Measurements from ENCODE around the gene POTEB3. TPM values are rescaled to one million over a fixed set of nuclear protein-coding genes. Genes with fewer than 3 reads are reported as not detected.
"Not testable (repeated sequence)": the region's sequence is repeated elsewhere in the genome, so short reads cannot be mapped to it uniquely, and the experiment has no call there.

Gene POTEB3
- not detected in 2 replicates for total RNA-seq (2014; rRNA removed; shearing (Covaris generic))
- polyA plus RNA-seq (2016; fragmentation: Nextera tagmentation; extraction: Ambion mirVana), result not detected in 2 replicates
- long read RNA-seq, result 0 reads

GRCh38 chr15:21440399-21440798 lies at the start of gene POTEB3:
Gene POTEB3, minus strand, starts transcription at chr15:21440499. Its CDS starts 488 bp downstream, at chr15:21440011.
- not testable (repeated sequence) for H3K79me2 ChIP-seq (replicated peaks; ENCODE audit: insufficient read depth); ATAC-seq; H3K27me3 ChIP-seq (ENCODE audit: insufficient read depth); H3K4me2 ChIP-seq; H3K4me3 Mint-ChIP-seq; H3K27me3 Mint-ChIP-seq (ENCODE audit: insufficient read depth, low read depth, poor library complexity); H3K4me3 ChIP-seq; H3F3A ChIP-seq (replicated peaks; ENCODE audit: low read depth); DNase-seq (ENCODE audit: low spot score); H3K36me3 ChIP-seq (ENCODE audit: insufficient read depth); H3K4me1 ChIP-seq (ENCODE audit: insufficient read depth); H3K9me2 ChIP-seq (ENCODE audit: insufficient read depth); H3K36me3 Mint-ChIP-seq (ENCODE audit: low read depth); H3K4me1 Mint-ChIP-seq; H3K27ac ChIP-seq (ENCODE audit: low read depth); H3K27ac Mint-ChIP-seq; H4K20me1 ChIP-seq (replicated peaks; ENCODE audit: insufficient read depth); H3K9me3 Mint-ChIP-seq; H2AFZ ChIP-seq

- not testable (repeated sequence) for H3K36me3 ChIP-seq (ENCODE audit: insufficient read depth); H3K27ac Mint-ChIP-seq; H3K9me2 ChIP-seq (ENCODE audit: insufficient read depth); H3F3A ChIP-seq (replicated peaks; ENCODE audit: low read depth); H3K4me3 ChIP-seq; H3K27me3 ChIP-seq (ENCODE audit: insufficient read depth); H3K36me3 Mint-ChIP-seq (ENCODE audit: low read depth); DNase-seq (ENCODE audit: low spot score); H3K9me3 Mint-ChIP-seq; H3K27me3 Mint-ChIP-seq (ENCODE audit: insufficient read depth, low read depth, poor library complexity); H3K4me2 ChIP-seq; H3K4me3 Mint-ChIP-seq; H3K79me2 ChIP-seq (replicated peaks; ENCODE audit: insufficient read depth); H2AFZ ChIP-seq; ATAC-seq; H3K4me1 ChIP-seq (ENCODE audit: insufficient read depth); H4K20me1 ChIP-seq (replicated peaks; ENCODE audit: insufficient read depth); H3K27ac ChIP-seq (ENCODE audit: low read depth); H3K4me1 Mint-ChIP-seq
Measured at GRCh38 chr15:21453683-21454082, 13.4 kb upstream of the POTEB3 start.

GRCh38 chr15:21451920-21452563 lies 11.7 kb upstream of the POTEB3 start:
- H3K4me1 ChIP-seq (ENCODE audit: insufficient read depth); H3F3A ChIP-seq (replicated peaks; ENCODE audit: low read depth); H3K27ac ChIP-seq (ENCODE audit: low read depth); H3K4me3 ChIP-seq; H3K79me2 ChIP-seq (replicated peaks; ENCODE audit: insufficient read depth); H3K27me3 ChIP-seq (ENCODE audit: insufficient read depth); H3K9me3 Mint-ChIP-seq; H2AFZ ChIP-seq; ATAC-seq; H3K4me1 Mint-ChIP-seq; H3K36me3 ChIP-seq (ENCODE audit: insufficient read depth); H3K9me2 ChIP-seq (ENCODE audit: insufficient read depth); H3K27me3 Mint-ChIP-seq (ENCODE audit: insufficient read depth, low read depth, poor library complexity); H3K4me2 ChIP-seq; H3K36me3 Mint-ChIP-seq (ENCODE audit: low read depth); H3K27ac Mint-ChIP-seq; H4K20me1 ChIP-seq (replicated peaks; ENCODE audit: insufficient read depth); DNase-seq (ENCODE audit: low spot score); H3K4me3 Mint-ChIP-seq: not testable (repeated sequence)

GRCh38 chr15:21451487-21451886 lies 11.2 kb upstream of the POTEB3 start:
- H3K36me3 ChIP-seq (ENCODE audit: insufficient read depth); H3K36me3 Mint-ChIP-seq (ENCODE audit: low read depth); H3K4me1 ChIP-seq (ENCODE audit: insufficient read depth); H3K4me2 ChIP-seq; ATAC-seq; H3K79me2 ChIP-seq (replicated peaks; ENCODE audit: insufficient read depth); H2AFZ ChIP-seq; H3K27ac Mint-ChIP-seq; H4K20me1 ChIP-seq (replicated peaks; ENCODE audit: insufficient read depth); H3K4me3 Mint-ChIP-seq; H3K27me3 Mint-ChIP-seq (ENCODE audit: insufficient read depth, low read depth, poor library complexity); H3K27me3 ChIP-seq (ENCODE audit: insufficient read depth); H3F3A ChIP-seq (replicated peaks; ENCODE audit: low read depth); H3K27ac ChIP-seq (ENCODE audit: low read depth); H3K9me2 ChIP-seq (ENCODE audit: insufficient read depth); DNase-seq (ENCODE audit: low spot score); H3K4me1 Mint-ChIP-seq; H3K4me3 ChIP-seq; H3K9me3 Mint-ChIP-seq: not testable (repeated sequence)

GRCh38 chr15:21407366-21407765 lies 32.9 kb downstream of the POTEB3 start:
- H3K79me2 ChIP-seq (replicated peaks; ENCODE audit: insufficient read depth); H3K27me3 Mint-ChIP-seq (ENCODE audit: insufficient read depth, low read depth, poor library complexity); H3F3A ChIP-seq (replicated peaks; ENCODE audit: low read depth); H4K20me1 ChIP-seq (replicated peaks; ENCODE audit: insufficient read depth); H3K4me1 ChIP-seq (ENCODE audit: insufficient read depth); DNase-seq (ENCODE audit: low spot score); H3K4me3 Mint-ChIP-seq; H3K4me1 Mint-ChIP-seq; H2AFZ ChIP-seq; H3K9me2 ChIP-seq (ENCODE audit: insufficient read depth); H3K27me3 ChIP-seq (ENCODE audit: insufficient read depth); H3K27ac ChIP-seq (ENCODE audit: low read depth); ATAC-seq; H3K4me2 ChIP-seq; H3K4me3 ChIP-seq; H3K36me3 ChIP-seq (ENCODE audit: insufficient read depth); H3K27ac Mint-ChIP-seq; H3K9me3 Mint-ChIP-seq; H3K36me3 Mint-ChIP-seq (ENCODE audit: low read depth): not testable (repeated sequence)

- H3K4me3 Mint-ChIP-seq; H3K4me2 ChIP-seq; H4K20me1 ChIP-seq (replicated peaks; ENCODE audit: insufficient read depth); H3K9me3 Mint-ChIP-seq; H2AFZ ChIP-seq; H3K27ac Mint-ChIP-seq; H3K4me3 ChIP-seq; H3K27me3 ChIP-seq (ENCODE audit: insufficient read depth); H3K9me2 ChIP-seq (ENCODE audit: insufficient read depth); ATAC-seq; H3F3A ChIP-seq (replicated peaks; ENCODE audit: low read depth); H3K36me3 ChIP-seq (ENCODE audit: insufficient read depth); H3K27ac ChIP-seq (ENCODE audit: low read depth); H3K36me3 Mint-ChIP-seq (ENCODE audit: low read depth); H3K79me2 ChIP-seq (replicated peaks; ENCODE audit: insufficient read depth); H3K27me3 Mint-ChIP-seq (ENCODE audit: insufficient read depth, low read depth, poor library complexity); DNase-seq (ENCODE audit: low spot score); H3K4me1 Mint-ChIP-seq; H3K4me1 ChIP-seq (ENCODE audit: insufficient read depth): not testable (repeated sequence)
Measured at GRCh38 chr15:21401531-21401930, 38.8 kb downstream of the POTEB3 start.

GRCh38 chr15:21399111-21399510 lies 41.2 kb downstream of the POTEB3 start:
- not testable (repeated sequence) for H3K36me3 ChIP-seq (ENCODE audit: insufficient read depth); ATAC-seq; H3K4me1 Mint-ChIP-seq; H4K20me1 ChIP-seq (replicated peaks; ENCODE audit: insufficient read depth); H3K27me3 ChIP-seq (ENCODE audit: insufficient read depth); H3K27me3 Mint-ChIP-seq (ENCODE audit: insufficient read depth, low read depth, poor library complexity); H3K9me2 ChIP-seq (ENCODE audit: insufficient read depth); H3K9me3 Mint-ChIP-seq; H3F3A ChIP-seq (replicated peaks; ENCODE audit: low read depth); H3K4me1 ChIP-seq (ENCODE audit: insufficient read depth); H3K27ac Mint-ChIP-seq; H3K27ac ChIP-seq (ENCODE audit: low read depth); DNase-seq (ENCODE audit: low spot score); H3K36me3 Mint-ChIP-seq (ENCODE audit: low read depth); H3K4me3 Mint-ChIP-seq; H3K4me3 ChIP-seq; H2AFZ ChIP-seq; H3K79me2 ChIP-seq (replicated peaks; ENCODE audit: insufficient read depth); H3K4me2 ChIP-seq
